Measurements from ENCODE around the gene EN2.

GRCh38 chr7:155471718-155472117, 13.8 kb downstream of the EN2 start:
- TF ChIP-seq POLR2A (IDR thresholded peaks at IDR 0.05) (no peak), POLR2AphosphoS5 (IDR thresholded peaks at IDR 0.05) (no peak)
- TF ChIP-seq, protein P1, sequence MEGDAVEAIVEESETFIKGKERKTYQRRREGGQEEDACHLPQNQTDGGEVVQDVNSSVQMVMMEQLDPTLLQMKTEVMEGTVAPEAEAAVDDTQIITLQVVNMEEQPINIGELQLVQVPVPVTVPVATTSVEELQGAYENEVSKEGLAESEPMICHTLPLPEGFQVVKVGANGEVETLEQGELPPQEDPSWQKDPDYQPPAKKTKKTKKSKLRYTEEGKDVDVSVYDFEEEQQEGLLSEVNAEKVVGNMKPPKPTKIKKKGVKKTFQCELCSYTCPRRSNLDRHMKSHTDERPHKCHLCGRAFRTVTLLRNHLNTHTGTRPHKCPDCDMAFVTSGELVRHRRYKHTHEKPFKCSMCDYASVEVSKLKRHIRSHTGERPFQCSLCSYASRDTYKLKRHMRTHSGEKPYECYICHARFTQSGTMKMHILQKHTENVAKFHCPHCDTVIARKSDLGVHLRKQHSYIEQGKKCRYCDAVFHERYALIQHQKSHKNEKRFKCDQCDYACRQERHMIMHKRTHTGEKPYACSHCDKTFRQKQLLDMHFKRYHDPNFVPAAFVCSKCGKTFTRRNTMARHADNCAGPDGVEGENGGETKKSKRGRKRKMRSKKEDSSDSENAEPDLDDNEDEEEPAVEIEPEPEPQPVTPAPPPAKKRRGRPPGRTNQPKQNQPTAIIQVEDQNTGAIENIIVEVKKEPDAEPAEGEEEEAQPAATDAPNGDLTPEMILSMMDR (IDR thresholded peaks at IDR 0.05 in 8 of 11, conservative IDR thresholded peaks at IDR 0.05 in 3 of 11): no peak

Measured in spleen (tissue), 7 donors.